Stimulated activated CD4-positive, alpha-beta T cell treated with anti-CD3 and anti-CD28 coated beads, Interleukin-4, amount 100 ng/mL, for 48 hours (primary cell): ENCODE measurements around the gene MRPS22.
"Not testable (repeated sequence)": the region's sequence is repeated elsewhere in the genome, so short reads cannot be mapped to it uniquely, and the experiment has no call there.

ENCODE experiments used
- DNase-seq, 2 donors: peaks; one replicate each; pipeline ENCODE4 v3.0.0-alpha.2; 2020; ENCODE audit warnings: low read depth in 2 of 2

Gene MRPS22

DNA sequence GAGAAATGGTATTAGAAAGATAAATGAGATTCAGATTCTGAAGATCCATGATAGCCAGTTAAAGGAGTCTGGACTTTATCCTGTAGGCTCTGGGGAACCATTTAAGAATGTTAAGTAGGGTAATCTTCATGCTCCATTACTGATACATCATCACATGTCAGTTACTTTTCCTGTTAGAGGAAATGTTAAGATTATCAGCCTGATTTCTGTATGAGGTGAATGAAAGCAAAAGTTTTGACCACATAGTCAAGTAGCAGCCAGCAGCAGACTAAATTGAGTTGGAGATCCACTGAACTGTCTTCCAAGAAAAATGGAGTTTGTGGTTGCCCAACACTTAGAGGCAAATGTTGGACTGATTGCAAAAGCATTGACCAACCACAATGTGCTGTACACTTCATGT, 50.3 kb downstream of the MRPS22 start:
- DNase-seq: no peak

GRCh38 chr3:139396707-139397106, 52.9 kb downstream of the MRPS22 start:
- DNase-seq: no peak

GRCh38 chr3:139401155-139401554, 57.3 kb downstream of the MRPS22 start:
- DNase-seq: not testable (repeated sequence)
